Left lung (tissue), 10 donors: ENCODE data around the gene SLC5A3. TPM values are rescaled to one million over a fixed set of nuclear protein-coding genes. Genes with fewer than 3 reads are reported as not detected.

Experiments used
- ATAC-seq: fragments of 200-7000 bp; cut with Tn5 transposase; one replicate; pipeline ENCODE4 v1.9.1; 2020; ENCODE audit warnings: moderate library complexity
- DNase-seq, 4 donors: peaks; one replicate each; pipeline ENCODE4 v3.0.0-alpha.2; 2013 to 2020
- H3K27ac ChIP-seq, 2 donors: fragments of 200-600 bp; sonication (generic) in 1 of 2; one replicate each; pipeline versions ENCODE4 v1.5.0 to v1.8.0; 2020 to 2021
- H3K27me3 ChIP-seq, 2 donors: fragments of 200-600 bp; sonication (generic) in 1 of 2; one replicate each; pipeline versions ENCODE4 v1.5.0 to v1.8.0; 2020 to 2021
- H3K36me3 ChIP-seq, 2 donors: fragments of 200-600 bp; sonication (generic) in 1 of 2; one replicate each; pipeline versions ENCODE4 v1.5.0 to v1.8.0; 2020 to 2021
- H3K4me1 ChIP-seq, 2 donors: fragments of 200-600 bp; one replicate each; pipeline ENCODE4 v1.8.0; 2021
- H3K4me3 ChIP-seq, 2 donors: fragments of 200-600 bp; sonication (generic) in 1 of 2; one replicate each; pipeline versions ENCODE4 v1.5.0 to v1.8.0; 2020 to 2021; ENCODE audit warnings: mild to moderate bottlenecking in 1 of 2
- H3K9me3 ChIP-seq, 2 donors: fragments of 200-600 bp; sonication (generic) in 1 of 2; one replicate each; pipeline versions ENCODE4 v1.5.0 to v1.8.0; 2020 to 2021
- intact Hi-C, 2 donors: fragments of 100-400 bp; cut with DNase I; formaldehyde crosslinking; loops; one replicate each; pipeline versions ENCODE4 v1.11.2 to v1.14.2; 2022
- polyA plus RNA-seq, 6 donors: library from polyadenylated mRNA; unstranded; fragments of 120-200 nt; gene quantifications; one replicate each; pipeline ENCODE4 v1.2.1, GENCODE V29; 2013; ENCODE audit not compliant: insufficient read length in 6 of 6
- total RNA-seq, 2 donors: library from RNA; stranded (reverse); fragmentation: NEBNext Ultra II Directional; extraction: Animal tissue kit (Norgen Biotek cat#: 25700); gene quantifications; one replicate each; pipeline ENCODE4 v1.2.1, GENCODE V29; 2021
- TF ChIP-seq, protein P1 (sequence below), 2 donors: fragments of 200-600 bp; sonication (generic) in 1 of 2; IDR thresholded peaks; one replicate each; pipeline versions ENCODE4 v1.5.0 to v1.8.0; 2021; ENCODE audit warnings: antibody characterized with exemption in 2 of 2
- donor health status: DM: no; HTN: yes; CAD: no.
- donor health status: DM: no; HTN: no; CAD: no.

The SLC5A3 gene
- total and polyA plus RNA-seq, 8 donors = 18.1 to 33.4 (median 20.6) TPM

DNA sequence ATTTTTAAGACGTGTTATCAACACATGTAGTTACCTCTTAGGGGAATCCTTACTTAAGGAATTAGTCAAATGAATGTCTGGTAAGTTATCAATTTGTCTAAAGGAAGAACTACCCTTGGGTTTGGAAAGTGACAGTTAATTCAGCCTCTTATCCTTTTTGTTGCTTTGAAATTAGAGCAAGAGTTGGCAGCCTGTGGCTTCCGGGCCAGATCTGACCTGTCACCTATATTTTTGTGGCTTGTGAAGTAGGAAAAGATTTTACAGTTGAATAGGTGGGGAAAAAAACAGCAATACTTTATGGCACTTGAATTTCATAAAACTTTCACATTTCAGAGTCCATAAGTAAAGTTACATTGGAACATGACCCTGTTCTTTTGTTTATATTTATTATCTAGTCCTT, 5.5 kb downstream of the SLC5A3 start:
- Histone ChIP-seq H3K27me3 (no peaks in the 10 kb centered on the region), H3K36me3 (peaks cover 0 to 13% of the 10 kb centered on the region in 2 donors), H3K4me1 (peaks cover 7 to 72% of the 10 kb centered on the region in 2 donors), H3K9me3 (no peaks in the 10 kb centered on the region), H3K4me3 (no peak overlapping the region), H3K27ac (no peak overlapping the region)
- intact Hi-C loops = no loop called here
- DNase-seq (no peak), ATAC-seq (no peak)
- TF ChIP-seq, protein P1, sequence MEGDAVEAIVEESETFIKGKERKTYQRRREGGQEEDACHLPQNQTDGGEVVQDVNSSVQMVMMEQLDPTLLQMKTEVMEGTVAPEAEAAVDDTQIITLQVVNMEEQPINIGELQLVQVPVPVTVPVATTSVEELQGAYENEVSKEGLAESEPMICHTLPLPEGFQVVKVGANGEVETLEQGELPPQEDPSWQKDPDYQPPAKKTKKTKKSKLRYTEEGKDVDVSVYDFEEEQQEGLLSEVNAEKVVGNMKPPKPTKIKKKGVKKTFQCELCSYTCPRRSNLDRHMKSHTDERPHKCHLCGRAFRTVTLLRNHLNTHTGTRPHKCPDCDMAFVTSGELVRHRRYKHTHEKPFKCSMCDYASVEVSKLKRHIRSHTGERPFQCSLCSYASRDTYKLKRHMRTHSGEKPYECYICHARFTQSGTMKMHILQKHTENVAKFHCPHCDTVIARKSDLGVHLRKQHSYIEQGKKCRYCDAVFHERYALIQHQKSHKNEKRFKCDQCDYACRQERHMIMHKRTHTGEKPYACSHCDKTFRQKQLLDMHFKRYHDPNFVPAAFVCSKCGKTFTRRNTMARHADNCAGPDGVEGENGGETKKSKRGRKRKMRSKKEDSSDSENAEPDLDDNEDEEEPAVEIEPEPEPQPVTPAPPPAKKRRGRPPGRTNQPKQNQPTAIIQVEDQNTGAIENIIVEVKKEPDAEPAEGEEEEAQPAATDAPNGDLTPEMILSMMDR (IDR thresholded peaks at IDR 0.05) = no peak

DNA sequence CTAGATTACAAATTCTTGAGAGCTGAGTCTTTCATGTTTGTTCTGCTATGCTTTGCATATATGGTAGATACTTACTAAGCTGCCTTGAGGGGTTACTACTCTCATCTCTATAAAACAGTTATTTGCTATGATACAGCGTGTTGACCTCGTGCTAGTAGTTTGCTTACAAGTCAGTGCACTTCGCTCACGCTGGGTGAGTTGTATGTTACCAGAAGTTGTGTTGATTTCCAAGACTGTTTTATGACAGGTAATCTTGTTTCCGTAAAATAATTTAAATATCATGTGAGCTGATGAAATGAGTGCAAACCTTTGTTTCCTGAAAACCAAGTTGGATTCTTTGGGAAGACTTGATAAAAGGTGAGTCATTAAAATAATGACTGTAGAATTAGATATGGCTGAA, 7.3 kb downstream of the SLC5A3 start:
- ATAC-seq (no peak), DNase-seq (no peak)
- Histone ChIP-seq H3K36me3 (peaks cover 0 to 14% of the 10 kb centered on the region in 2 donors), H3K4me1 (peaks cover 0 to 56% of the 10 kb centered on the region in 2 donors), H3K4me3 (no peak overlapping the region), H3K9me3 (no peaks in the 10 kb centered on the region), H3K27ac (no peak overlapping the region), H3K27me3 (no peaks in the 10 kb centered on the region)
- TF ChIP-seq, protein P1 (IDR thresholded peaks at IDR 0.05) = no peak
- intact Hi-C loops = no loop called here

DNA sequence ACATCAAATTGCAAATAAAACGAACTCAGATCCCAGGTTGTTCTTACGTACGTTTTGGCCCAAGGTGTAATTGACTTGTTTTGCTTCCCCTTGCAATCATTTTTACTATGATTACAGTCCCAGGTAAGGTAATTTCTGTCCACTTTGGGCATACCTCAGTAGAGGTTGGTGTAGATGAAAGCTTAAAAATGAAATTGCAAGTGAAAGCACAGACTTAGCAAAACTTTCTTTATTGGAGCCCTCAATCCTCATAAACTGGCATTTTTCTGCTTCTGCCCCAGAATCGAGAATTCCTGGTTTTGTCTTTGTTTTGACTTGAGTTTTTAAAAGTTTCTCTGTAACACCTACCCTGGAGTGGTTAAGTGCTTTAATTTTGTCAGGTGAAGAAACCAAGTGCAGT, 9.4 kb downstream of the SLC5A3 start:
- no peak overlapping the region for H3K4me3 ChIP-seq
- intact Hi-C loops = no loop called here
- H3K9me3 ChIP-seq = no peaks in the 10 kb centered on the region
- H3K27ac ChIP-seq = no peak overlapping the region
- ATAC-seq (no peak), DNase-seq (no peak)
- TF ChIP-seq, protein P1 (IDR thresholded peaks at IDR 0.05) = no peak
- peaks cover 0 to 14% of the 10 kb centered on the region in 2 donors for H3K36me3 ChIP-seq
- peaks cover 0 to 37% of the 10 kb centered on the region in 2 donors for H3K4me1 ChIP-seq
- H3K27me3 ChIP-seq = no peaks in the 10 kb centered on the region

DNA sequence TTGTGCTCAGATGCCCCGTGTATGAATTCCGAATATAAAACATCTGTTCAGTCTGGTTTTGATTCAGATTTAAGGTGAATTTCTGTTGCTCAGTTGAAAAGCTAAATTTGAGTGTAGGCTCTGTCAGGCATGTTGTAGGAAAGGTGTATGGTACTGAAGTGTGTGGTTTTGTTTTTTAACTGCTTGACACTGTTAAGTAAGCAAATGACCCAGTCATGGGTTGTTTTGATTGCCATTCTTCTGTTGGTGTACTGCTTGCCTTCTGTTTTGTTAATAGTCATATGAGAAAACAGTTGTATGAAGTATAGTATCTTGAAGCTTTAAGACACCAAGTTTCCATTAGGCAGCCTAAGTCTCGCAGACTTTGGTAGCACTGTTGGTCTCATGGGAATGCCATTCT, 10.0 kb downstream of the SLC5A3 start:
- no peak overlapping the region for H3K4me3 ChIP-seq
- H3K9me3 ChIP-seq = no peaks in the 10 kb centered on the region
- no peaks in the 10 kb centered on the region for H3K27me3 ChIP-seq
- ATAC-seq (peak; percentile 38), DNase-seq (no peak)
- intact Hi-C loops = no loop called here
- no peak overlapping the region for H3K27ac ChIP-seq
- TF ChIP-seq, protein P1 (IDR thresholded peaks at IDR 0.05) = no peak
- peaks cover 0 to 14% of the 10 kb centered on the region in 2 donors for H3K36me3 ChIP-seq
- peaks cover 0 to 31% of the 10 kb centered on the region in 2 donors for H3K4me1 ChIP-seq

DNA sequence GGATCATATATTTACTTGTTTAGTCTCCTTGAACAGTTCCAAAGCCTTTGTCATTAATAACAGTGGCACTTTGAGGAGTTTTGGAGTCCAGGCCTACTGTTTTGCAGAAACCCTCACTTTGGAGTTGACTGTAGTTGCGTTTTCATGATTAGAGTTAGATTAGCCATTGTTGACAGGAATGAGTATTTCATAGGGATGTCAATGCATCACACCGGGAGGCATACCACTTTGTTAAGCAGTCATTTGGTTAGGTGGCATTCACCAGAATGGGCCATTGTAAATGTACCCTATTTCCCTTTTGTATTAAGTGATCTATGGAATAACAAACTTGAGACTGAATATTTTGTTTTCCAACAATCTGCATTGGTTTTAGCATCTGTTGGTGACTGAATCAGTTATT, 11.8 kb downstream of the SLC5A3 start:
- peaks cover 0 to 23% of the 10 kb centered on the region in 2 donors for H3K4me1 ChIP-seq
- intact Hi-C loops = no loop called here
- DNase-seq (no peak), ATAC-seq (no peak)
- H3K27me3 ChIP-seq = no peaks in the 10 kb centered on the region
- H3K4me3 ChIP-seq = no peak overlapping the region
- H3K9me3 ChIP-seq = no peaks in the 10 kb centered on the region
- no peak overlapping the region for H3K27ac ChIP-seq
- H3K36me3 ChIP-seq = peaks cover 0 to 14% of the 10 kb centered on the region in 2 donors
- TF ChIP-seq, protein P1 (IDR thresholded peaks at IDR 0.05) = no peak
